ENCODE results near the gene TAF1L.

The TAF1L gene

GRCh38 chr9:32587901-32588300 is 47.6 kb downstream of the TAF1L start:
- Histone ChIP-seq H3K4me3 (IDR thresholded peaks at IDR 0.05; ENCODE audit: insufficient read depth, low read depth, low read length) (no peak overlapping the region), H3K4me2 (no peak overlapping the region), H2AFZ (ENCODE audit: low read depth) (no peak overlapping the region), H3K79me2 (ENCODE audit: insufficient read depth, low read depth) (no peaks in the 10 kb centered on the region), H3K9ac (no peak overlapping the region), H4K20me1 (ENCODE audit: insufficient read depth) (no peaks in the 10 kb centered on the region), H3K4me1 (ENCODE audit: low read depth, poor library complexity, severe bottlenecking) (no peaks in the 10 kb centered on the region), H3K36me3 (ENCODE audit: insufficient read depth) (no peaks in the 10 kb centered on the region), H3K27me3 (ENCODE audit: insufficient read depth, low read depth) (no peaks in the 10 kb centered on the region), H3K27ac (no peak overlapping the region)
- TF ChIP-seq CTCF (conservative IDR thresholded peaks at IDR 0.05; ENCODE audit: low read depth, low read length) = no peak

GRCh38 chr9:32584784-32585183 is 50.7 kb downstream of the TAF1L start:
- Histone ChIP-seq H3K4me1 (ENCODE audit: low read depth, poor library complexity, severe bottlenecking) (no peaks in the 10 kb centered on the region), H3K9ac (no peak overlapping the region), H3K4me2 (no peak overlapping the region), H3K27ac (no peak overlapping the region), H2AFZ (ENCODE audit: low read depth) (no peak overlapping the region), H3K27me3 (ENCODE audit: insufficient read depth, low read depth) (no peaks in the 10 kb centered on the region), H3K36me3 (ENCODE audit: insufficient read depth) (no peaks in the 10 kb centered on the region), H3K79me2 (ENCODE audit: insufficient read depth, low read depth) (no peaks in the 10 kb centered on the region), H3K4me3 (IDR thresholded peaks at IDR 0.05; ENCODE audit: insufficient read depth, low read depth, low read length) (no peak overlapping the region), H4K20me1 (ENCODE audit: insufficient read depth) (no peaks in the 10 kb centered on the region)
- TF ChIP-seq CTCF (conservative IDR thresholded peaks at IDR 0.05; ENCODE audit: low read depth, low read length) = no peak

GRCh38 chr9:32581512-32582143 is 53.8 kb downstream of the TAF1L start:
- Histone ChIP-seq H3K27me3 (ENCODE audit: insufficient read depth, low read depth) (no peaks in the 10 kb centered on the region), H4K20me1 (ENCODE audit: insufficient read depth) (no peaks in the 10 kb centered on the region), H3K4me1 (ENCODE audit: low read depth, poor library complexity, severe bottlenecking) (no peaks in the 10 kb centered on the region), H3K4me3 (IDR thresholded peaks at IDR 0.05; ENCODE audit: insufficient read depth, low read depth, low read length) (no peak overlapping the region), H3K27ac (no peak overlapping the region), H3K79me2 (ENCODE audit: insufficient read depth, low read depth) (no peaks in the 10 kb centered on the region), H3K4me2 (no peak overlapping the region), H3K36me3 (ENCODE audit: insufficient read depth) (no peaks in the 10 kb centered on the region), H3K9ac (no peak overlapping the region), H2AFZ (ENCODE audit: low read depth) (no peak overlapping the region; the same call in 1 of the 2 replicates)
- peak; percentile 67 for TF ChIP-seq CTCF (conservative IDR thresholded peaks at IDR 0.05; ENCODE audit: low read depth, low read length)

GRCh38 chr9:32580631-32581300 is 54.7 kb downstream of the TAF1L start:
- no peak overlapping the region for H3K27ac ChIP-seq
- no peak for TF ChIP-seq CTCF (conservative IDR thresholded peaks at IDR 0.05; ENCODE audit: low read depth, low read length)

More at GRCh38 chr9:32580631-32581300, 54.7 kb downstream of the TAF1L start:
- no peak overlapping the region for H3K4me3 ChIP-seq (IDR thresholded peaks at IDR 0.05; ENCODE audit: insufficient read depth, low read depth, low read length)
- no peaks in the 10 kb centered on the region for H4K20me1 ChIP-seq (ENCODE audit: insufficient read depth)
- no peaks in the 10 kb centered on the region for H3K36me3 ChIP-seq (ENCODE audit: insufficient read depth)
- H3K4me2 ChIP-seq = no peak overlapping the region
- no peaks in the 10 kb centered on the region for H3K27me3 ChIP-seq (ENCODE audit: insufficient read depth, low read depth)
- H3K79me2 ChIP-seq (ENCODE audit: insufficient read depth, low read depth) = no peaks in the 10 kb centered on the region
- no peak overlapping the region for H2AFZ ChIP-seq (ENCODE audit: low read depth)
- no peaks in the 10 kb centered on the region for H3K4me1 ChIP-seq (ENCODE audit: low read depth, poor library complexity, severe bottlenecking)
- H3K9ac ChIP-seq = no peak overlapping the region
